Prostate gland (tissue), 2 donors: ENCODE results near the gene ATG7. TPM values are rescaled to one million over a fixed set of nuclear protein-coding genes. Genes with fewer than 3 reads are reported as not detected.
A peak's percentile ranks its signal among the peaks of the same experiment; 100 is the strongest.
"Not testable (repeated sequence)": the region's sequence is repeated elsewhere in the genome, so short reads cannot be mapped to it uniquely, and the experiment has no call there.

Source experiments
- DNase-seq: peaks from one replicate; pipeline ENCODE4 v3.0.0-alpha.2; 2019; ENCODE audit warnings: low spot score
- H3K27ac ChIP-seq, 2 donors: fragments of 200-600 bp; sonication (generic); 2 replicates each; pipeline ENCODE4 v1.5.1; 2017 to 2019
- H3K27me3 ChIP-seq: fragments of 200-600 bp; sonication (generic); replicated peaks from 2 replicates; pipeline ENCODE4 v1.5.1; 2019; ENCODE audit not compliant: insufficient read depth
- H3K36me3 ChIP-seq, 2 donors: fragments of 200-600 bp; sonication (generic); 1 replicate in 1 of 2; 2 replicates in 1 of 2; pipeline versions ENCODE4 v1.5.1 to v1.8.1; 2017 to 2019
- H3K4me1 ChIP-seq: fragments of 200-600 bp; sonication (generic); replicated peaks from 2 replicates; pipeline ENCODE4 v1.5.1; 2019
- H3K4me3 ChIP-seq, 2 donors: fragments of 200-600 bp; sonication (generic); 2 replicates each; pipeline ENCODE4 v1.5.1; 2017 to 2019
- H3K9me3 ChIP-seq: fragments of 200-600 bp; sonication (generic); 2 replicates; pipeline ENCODE4 v1.5.1; 2017
- POLR2A ChIP-seq: fragments of 450-650 bp; IDR thresholded peaks from one replicate; pipeline ENCODE4 v1.6.1; 2016; ENCODE audit warnings: antibody characterized with exemption, mild to moderate bottlenecking
- POLR2AphosphoS5 ChIP-seq: sonication (generic); formaldehyde crosslinking; IDR thresholded peaks from one replicate; pipeline ENCODE4 v1.6.1; 2017; ENCODE audit warnings: antibody characterized with exemption
- WGBS: methylation state at CpG from one replicate; pipeline ENCODE4 v1.1.5; 2018; 5-methylcytosine and 5-hydroxymethylcytosine counted together
- intact Hi-C: fragments of 100-400 bp; cut with DNase I; formaldehyde crosslinking; loops from one replicate; pipeline ENCODE4 v1.14.2; 2022
- total RNA-seq, 2 donors: library from RNA; depleted of rRNA; stranded (reverse); fragments of >200 nt; gene quantifications; one replicate each; pipeline ENCODE4 v1.1.0, GENCODE V29; 2016
- TF ChIP-seq, protein P1 (sequence below), 4 experiments: fragments of 200-600 bp in 2 of 4; fragments of 450-650 bp in 2 of 4; sonication (generic) in 2 of 4; IDR thresholded peaks; 1 replicate in 3 of 4; 2 replicates in 1 of 4; pipeline ENCODE4 v1.5.1; 2016 to 2019; ENCODE audit warnings: antibody characterized with exemption in 4 of 4, mild to moderate bottlenecking in 2 of 4, moderate library complexity in 2 of 4

ATG7 gene
- total RNA-seq, 2 donors from 2014 or later, result 25.2 to 66.5 TPM

DNA sequence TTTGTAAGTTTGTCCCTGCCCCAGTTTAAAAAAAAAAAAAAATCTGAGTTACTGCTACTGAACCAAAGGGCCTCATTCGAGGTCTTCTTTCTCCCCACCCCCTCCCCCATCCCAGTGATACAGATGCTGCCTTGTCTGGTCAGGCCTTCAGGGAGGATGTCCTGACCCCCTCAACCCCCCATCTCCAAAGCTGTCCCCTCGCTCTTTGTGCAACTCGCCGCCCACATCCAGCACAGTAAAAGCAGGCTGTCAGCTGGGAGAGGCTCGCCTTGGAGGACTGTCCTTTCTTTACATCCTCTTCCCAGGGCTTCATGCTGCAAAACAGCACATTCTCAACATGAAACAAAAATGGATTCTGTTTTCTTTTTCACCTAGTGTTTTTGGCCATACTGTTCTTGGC lies 238.2 kb downstream of the ATG7 start:
- intact Hi-C loops, result no loop called here
- H3K27me3 ChIP-seq, result no peaks in the 10 kb centered on the region
- no peak for TF ChIP-seq POLR2AphosphoS5
- TF ChIP-seq POLR2A, result no peak
- TF ChIP-seq, protein P1, sequence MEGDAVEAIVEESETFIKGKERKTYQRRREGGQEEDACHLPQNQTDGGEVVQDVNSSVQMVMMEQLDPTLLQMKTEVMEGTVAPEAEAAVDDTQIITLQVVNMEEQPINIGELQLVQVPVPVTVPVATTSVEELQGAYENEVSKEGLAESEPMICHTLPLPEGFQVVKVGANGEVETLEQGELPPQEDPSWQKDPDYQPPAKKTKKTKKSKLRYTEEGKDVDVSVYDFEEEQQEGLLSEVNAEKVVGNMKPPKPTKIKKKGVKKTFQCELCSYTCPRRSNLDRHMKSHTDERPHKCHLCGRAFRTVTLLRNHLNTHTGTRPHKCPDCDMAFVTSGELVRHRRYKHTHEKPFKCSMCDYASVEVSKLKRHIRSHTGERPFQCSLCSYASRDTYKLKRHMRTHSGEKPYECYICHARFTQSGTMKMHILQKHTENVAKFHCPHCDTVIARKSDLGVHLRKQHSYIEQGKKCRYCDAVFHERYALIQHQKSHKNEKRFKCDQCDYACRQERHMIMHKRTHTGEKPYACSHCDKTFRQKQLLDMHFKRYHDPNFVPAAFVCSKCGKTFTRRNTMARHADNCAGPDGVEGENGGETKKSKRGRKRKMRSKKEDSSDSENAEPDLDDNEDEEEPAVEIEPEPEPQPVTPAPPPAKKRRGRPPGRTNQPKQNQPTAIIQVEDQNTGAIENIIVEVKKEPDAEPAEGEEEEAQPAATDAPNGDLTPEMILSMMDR (IDR thresholded peaks at IDR 0.05), result no peak
- peaks cover 13% of the 10 kb centered on the region for H3K4me1 ChIP-seq
- peak overlapping the region; percentile 61 to 64 for H3K27ac ChIP-seq
- no peak overlapping the region for H3K4me3 ChIP-seq
- no peaks in the 10 kb centered on the region for H3K9me3 ChIP-seq
- DNase-seq, result no peak
- WGBS, result 63% methylated on average over 5 of the region's 5 CpGs
- H3K36me3 ChIP-seq, result no peaks in the 10 kb centered on the region

DNA sequence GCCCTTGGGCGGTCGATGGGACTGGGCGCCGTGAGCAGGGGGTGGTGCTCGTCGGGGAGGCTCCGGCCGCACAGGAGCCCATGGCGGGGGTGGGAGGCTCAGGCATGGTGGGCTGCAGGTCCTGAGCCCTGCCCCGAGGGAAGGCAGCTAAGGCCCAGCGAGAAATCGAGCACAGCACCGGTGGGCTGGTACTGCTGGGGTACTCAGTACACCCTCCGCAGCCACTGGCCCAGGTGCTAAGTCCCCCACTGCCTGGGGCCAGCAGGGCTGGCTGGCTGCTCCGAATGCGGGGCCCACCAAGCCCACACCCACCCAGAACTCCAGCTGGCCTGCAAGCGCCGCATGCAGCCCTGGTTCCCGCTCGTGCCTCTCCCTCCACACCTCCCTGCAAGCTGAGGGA lies 239.4 kb downstream of the ATG7 start:
- H3K27me3 ChIP-seq, H3K27ac ChIP-seq, intact Hi-C loops, DNase-seq, H3K9me3 ChIP-seq, H3K4me3 ChIP-seq, H3K36me3 ChIP-seq: not testable (repeated sequence)
- over 99% methylated on average over 14 of the region's 20 CpGs for WGBS
- peaks cover 13% of the 10 kb centered on the region for H3K4me1 ChIP-seq

DNA sequence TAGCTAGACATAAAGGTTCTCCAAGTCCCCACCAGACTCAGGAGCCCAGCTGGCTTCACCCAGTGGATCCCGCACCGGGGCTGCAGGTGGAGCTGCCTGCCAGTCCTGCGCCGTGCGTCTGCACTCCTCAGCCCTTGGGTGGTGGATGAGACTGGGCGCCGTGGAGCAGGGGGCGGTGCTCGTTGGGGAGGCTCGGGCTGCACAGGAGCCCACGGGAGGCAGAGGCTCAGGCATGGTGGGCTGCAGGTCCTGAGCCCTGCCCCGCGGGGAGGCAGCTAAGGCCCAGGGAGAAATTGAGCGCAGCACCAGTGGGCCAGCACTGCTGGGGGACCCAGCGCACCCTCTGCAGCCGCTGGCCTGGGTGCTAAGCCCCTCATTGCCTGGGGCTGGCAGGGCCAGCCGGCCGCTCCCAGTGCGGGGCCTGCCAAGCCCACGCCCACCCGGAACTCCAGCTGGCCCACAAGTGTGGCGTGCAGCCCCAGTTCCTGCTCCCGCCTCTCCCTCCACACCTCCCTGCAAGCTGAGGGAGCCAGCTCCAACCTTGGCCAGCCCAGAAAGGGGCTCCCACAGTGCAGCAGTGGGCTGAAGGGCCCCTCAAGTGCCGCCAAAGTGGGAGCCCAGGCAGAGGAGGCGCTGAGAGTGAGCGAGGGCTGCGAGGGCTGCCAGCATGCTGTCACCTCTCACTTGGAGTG lies 241.1 kb downstream of the ATG7 start:
- H3K27me3 ChIP-seq, H3K4me3 ChIP-seq, H3K9me3 ChIP-seq, H3K27ac ChIP-seq, DNase-seq, H3K36me3 ChIP-seq, intact Hi-C loops: not testable (repeated sequence)
- WGBS, result 96% methylated on average over 27 of the region's 27 CpGs
- peaks cover 13% of the 10 kb centered on the region for H3K4me1 ChIP-seq

DNA sequence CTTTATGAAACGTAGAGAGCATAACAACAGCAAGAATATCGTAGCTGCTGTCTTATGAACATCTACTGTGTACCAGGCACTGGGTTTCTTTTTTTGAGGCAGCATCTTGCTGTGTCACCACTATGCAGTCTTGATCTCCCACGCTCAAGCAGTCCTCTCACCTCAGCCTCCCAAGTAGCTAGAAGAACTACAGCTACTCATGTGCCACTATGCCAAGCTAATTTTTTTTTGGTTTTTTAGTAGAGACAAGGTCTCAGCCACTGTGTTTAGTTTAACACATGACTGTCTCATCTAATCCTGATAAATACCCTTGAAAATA lies 241.6 kb downstream of the ATG7 start:
- TF ChIP-seq, protein P1 (IDR thresholded peaks at IDR 0.05), result no peak
- Histone ChIP-seq H3K27ac (no peak overlapping the region), H3K4me3 (no peak overlapping the region), H3K27me3 (no peaks in the 10 kb centered on the region), H3K36me3 (no peaks in the 10 kb centered on the region), H3K9me3 (no peaks in the 10 kb centered on the region), H3K4me1 (peaks cover 9% of the 10 kb centered on the region)
- WGBS, result 86% methylated on average over 3 of the region's 3 CpGs
- DNase-seq, result no peak
- intact Hi-C loops, result no loop called here

DNA sequence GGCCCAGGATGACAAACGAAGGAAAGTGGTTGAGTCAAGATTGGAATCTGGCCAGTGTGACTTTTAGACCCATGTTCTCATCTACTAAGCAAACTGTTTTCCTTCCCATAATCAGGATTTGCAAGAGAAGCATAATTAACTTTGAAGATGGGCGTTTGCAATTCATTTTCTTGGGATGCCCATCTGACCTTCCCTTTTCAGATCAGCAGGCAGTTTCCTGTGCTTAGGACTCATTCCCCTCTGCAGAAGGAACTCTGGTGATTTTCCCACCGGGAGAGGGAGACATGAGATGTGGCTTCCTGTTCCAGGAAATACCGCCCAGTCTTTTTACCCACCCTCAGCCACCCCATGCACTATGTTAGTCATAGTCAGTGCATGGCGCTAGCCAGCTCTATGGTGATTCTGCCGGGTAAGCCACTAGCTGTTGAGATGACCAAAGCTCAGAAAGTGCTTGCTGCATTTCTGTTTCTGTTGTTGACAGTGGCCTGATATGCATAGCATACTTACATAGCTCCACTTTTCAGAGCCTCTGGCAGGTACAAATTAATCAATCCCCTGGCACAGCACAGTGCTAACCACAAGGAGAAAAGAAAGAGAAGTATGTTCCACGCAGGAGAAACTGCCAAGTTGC lies 242.1 kb downstream of the ATG7 start:
- no peak overlapping the region for H3K27ac ChIP-seq
- intact Hi-C loops, result no loop called here
- no peak overlapping the region for H3K4me3 ChIP-seq
- no peaks in the 10 kb centered on the region for H3K9me3 ChIP-seq
- H3K36me3 ChIP-seq, result no peaks in the 10 kb centered on the region
- no peak for DNase-seq
- H3K27me3 ChIP-seq, result no peaks in the 10 kb centered on the region
- peaks cover 6% of the 10 kb centered on the region for H3K4me1 ChIP-seq
- WGBS, result 48% methylated on average over 7 of the region's 7 CpGs
- TF ChIP-seq POLR2AphosphoS5 (peak; percentile 9), POLR2A (no peak)

DNA sequence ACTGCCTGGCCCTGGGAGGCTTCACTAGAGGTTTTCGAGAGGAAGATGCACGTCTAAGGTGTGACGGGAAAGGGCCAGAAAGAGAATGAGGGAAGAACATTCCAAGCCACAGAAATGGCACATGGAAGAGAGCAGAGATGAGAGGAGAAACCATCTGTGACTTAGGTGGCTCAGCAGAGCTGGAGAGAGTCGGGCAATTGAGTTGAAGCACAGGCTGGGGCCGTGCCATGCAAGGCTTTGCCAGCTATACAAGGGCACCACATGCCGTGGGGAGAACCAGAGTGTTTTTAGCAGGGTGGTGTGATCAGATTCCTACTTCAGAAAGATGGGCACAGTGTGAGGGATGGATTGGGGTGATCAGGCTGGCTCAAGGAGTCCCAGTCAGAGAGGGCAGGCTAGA lies 245.4 kb downstream of the ATG7 start:
- Histone ChIP-seq H3K27ac (no peak overlapping the region), H3K27me3 (no peaks in the 10 kb centered on the region), H3K4me3 (no peak overlapping the region), H3K36me3 (no peaks in the 10 kb centered on the region), H3K4me1 (no peaks in the 10 kb centered on the region), H3K9me3 (no peaks in the 10 kb centered on the region)
- DNase-seq, result no peak
- intact Hi-C loops, result no loop called here
- 97% methylated on average over 6 of the region's 6 CpGs for WGBS
- TF ChIP-seq POLR2A (no peak), POLR2AphosphoS5 (no peak)
- TF ChIP-seq, protein P1 (IDR thresholded peaks at IDR 0.05), result no peak
